Measurements from ENCODE around the gene MMP14.

MMP14 gene

GRCh38 chr14:22845103-22845394 is 8.7 kb downstream of the MMP14 start:
- no peak overlapping the region for H3K4me3 ChIP-seq (ENCODE audit: low read depth, low read length)
- H3K36me3 ChIP-seq, result no peaks in the 10 kb centered on the region
- H3K9me3 ChIP-seq (ENCODE audit: severe bottlenecking), result no peaks in the 10 kb centered on the region
- no peak for TF ChIP-seq CTCF (IDR thresholded peaks at IDR 0.05; ENCODE audit: low read depth, low read length)
- no peaks in the 10 kb centered on the region for H3K27me3 ChIP-seq (ENCODE audit: insufficient read depth, low read depth, severe bottlenecking)
- DNase-seq, result no peak
- no peak overlapping the region for H3K27ac ChIP-seq

GRCh38 chr14:22845821-22846625 is 9.6 kb downstream of the MMP14 start:
- Histone ChIP-seq H3K27ac (no peak overlapping the region), H3K36me3 (no peaks in the 10 kb centered on the region)

GRCh38 chr14:22846811-22847307 is 10.5 kb downstream of the MMP14 start:
- no peak for TF ChIP-seq CTCF (IDR thresholded peaks at IDR 0.05; ENCODE audit: low read depth, low read length)
- H3K9me3 ChIP-seq (ENCODE audit: severe bottlenecking), result no peaks in the 10 kb centered on the region
- H3K27me3 ChIP-seq (ENCODE audit: insufficient read depth, low read depth, severe bottlenecking), result no peaks in the 10 kb centered on the region
- H3K27ac ChIP-seq, result no peak overlapping the region
- no peak overlapping the region for H3K4me3 ChIP-seq (ENCODE audit: low read depth, low read length)
- DNase-seq, result no peak
- H3K36me3 ChIP-seq, result no peaks in the 10 kb centered on the region

More at GRCh38 chr14:22845821-22846625, 9.6 kb downstream of the MMP14 start:
- H3K4me3 ChIP-seq (ENCODE audit: low read depth, low read length), result no peak overlapping the region
- TF ChIP-seq CTCF (IDR thresholded peaks at IDR 0.05; ENCODE audit: low read depth, low read length), result no peak
- DNase-seq, result no peak
- H3K27me3 ChIP-seq (ENCODE audit: insufficient read depth, low read depth, severe bottlenecking), result no peaks in the 10 kb centered on the region
- H3K9me3 ChIP-seq (ENCODE audit: severe bottlenecking), result no peaks in the 10 kb centered on the region

- DNase-seq, result no peak
- Histone ChIP-seq H3K27ac (no peak overlapping the region), H3K4me3 (ENCODE audit: low read depth, low read length) (no peak overlapping the region), H3K9me3 (ENCODE audit: severe bottlenecking) (no peaks in the 10 kb centered on the region), H3K27me3 (ENCODE audit: insufficient read depth, low read depth, severe bottlenecking) (no peaks in the 10 kb centered on the region), H3K36me3 (no peaks in the 10 kb centered on the region)
- 0 out of 2 replicates have a peak, but pooled peaks have one; percentile 13 for TF ChIP-seq CTCF (IDR thresholded peaks at IDR 0.05; ENCODE audit: low read depth, low read length)
Observed at GRCh38 chr14:22847661-22848341, 11.4 kb downstream of the MMP14 start.

- DNase-seq, result no peak
- Histone ChIP-seq H3K27ac (no peak overlapping the region), H3K4me3 (ENCODE audit: low read depth, low read length) (no peak overlapping the region), H3K36me3 (no peaks in the 10 kb centered on the region), H3K9me3 (ENCODE audit: severe bottlenecking) (no peaks in the 10 kb centered on the region), H3K27me3 (ENCODE audit: insufficient read depth, low read depth, severe bottlenecking) (no peaks in the 10 kb centered on the region)
- no peak for TF ChIP-seq CTCF (IDR thresholded peaks at IDR 0.05; ENCODE audit: low read depth, low read length)
Observed at GRCh38 chr14:22848351-22849164, 12.2 kb downstream of the MMP14 start.

All from WERI-Rb-1 (cell line).